GM12874 (cell line): Measurements from ENCODE around the gene WDR62.

Source experiments
- CTCF ChIP-seq: IDR thresholded peaks from 2 replicates; pipeline ENCODE4 v1.5.1; 2011; ENCODE audit warnings: low read depth, mild to moderate bottlenecking, control low read depth, low read length, moderate library complexity; ENCODE audit not compliant: insufficient read depth

The WDR62 gene

GRCh38 chr19:36136964-36137686, 82.4 kb downstream of the WDR62 start:
- TF ChIP-seq CTCF, result no peak

- TF ChIP-seq CTCF, result no peak
Measured at GRCh38 chr19:36139120-36139472, 84.4 kb downstream of the WDR62 start.

GRCh38 chr19:36139473-36140303, 85.0 kb downstream of the WDR62 start, which contains the start of gene CAPNS1:
Gene CAPNS1 (plus strand): TSS chr19:36140066. CDS start chr19:36141012, 946 bp downstream.
- peak; percentile 19; the same call in 1 of the 2 replicates for TF ChIP-seq CTCF

- no peak for TF ChIP-seq CTCF
Measured at GRCh38 chr19:36140304-36141038, 85.8 kb downstream of the WDR62 start.

GRCh38 chr19:36141039-36141927, 86.6 kb downstream of the WDR62 start:
- no peak for TF ChIP-seq CTCF

GRCh38 chr19:36142046-36142445, 87.3 kb downstream of the WDR62 start:
- no peak for TF ChIP-seq CTCF

GRCh38 chr19:36142496-36142895, 87.8 kb downstream of the WDR62 start:
- no peak for TF ChIP-seq CTCF
